Stomach (tissue), 9 donors: ENCODE results near the gene C11orf58. TPM values are rescaled to one million over a fixed set of nuclear protein-coding genes. Genes with fewer than 3 reads are reported as not detected.

Source experiments
- DNase-seq, 2 donors: peaks; one replicate each; pipeline versions ENCODE4 v3.0.0 to v3.0.0-alpha.2; 2013 to 2019
- H3K27ac ChIP-seq, 5 donors: fragments of 200-600 bp in 4 of 5; sonication (generic) in 4 of 5; one replicate each; pipeline ENCODE4 v1.5.1; 2013 to 2019; ENCODE audit warnings: mild to moderate bottlenecking in 1 of 5, moderate library complexity in 1 of 5
- H3K27me3 ChIP-seq, 3 donors: fragments of 200-600 bp; sonication (generic); one replicate each; pipeline ENCODE4 v1.5.1; 2017 to 2019; ENCODE audit warnings: mixed run types in 1 of 3
- H3K36me3 ChIP-seq, 4 donors: fragments of 200-600 bp; sonication (generic); 1 replicate in 3 of 4; 2 replicates in 1 of 4; pipeline ENCODE4 v1.5.1; 2016 to 2019
- H3K4me1 ChIP-seq, 4 donors: fragments of 200-600 bp; sonication (generic); one replicate each; pipeline ENCODE4 v1.5.1; 2016 to 2019
- H3K4me3 ChIP-seq, 4 donors: fragments of 200-600 bp; sonication (generic) in 3 of 4; one replicate each; pipeline ENCODE4 v1.5.1; 2016 to 2019; ENCODE audit warnings: mild to moderate bottlenecking in 1 of 4
- H3K9me3 ChIP-seq, 4 donors: fragments of 200-600 bp; sonication (generic); one replicate each; pipeline ENCODE4 v1.5.1; 2016 to 2019
- CTCF ChIP-seq, 7 experiments: fragments of 450-650 bp in 4 of 7; fragments of 200-600 bp in 3 of 7; sonication (generic) in 3 of 7; IDR thresholded peaks; one replicate each; pipeline ENCODE4 v1.5.1; 2016 to 2019; ENCODE audit warnings: antibody characterized with exemption in 7 of 7, control low read depth in 2 of 7, mild to moderate bottlenecking in 1 of 7
- EP300 ChIP-seq: sonication (generic); formaldehyde crosslinking; IDR thresholded peaks from one replicate; pipeline ENCODE4 v1.6.1; 2017; ENCODE audit warnings: antibody characterized with exemption
- POLR2A ChIP-seq, 4 donors: fragments of 450-650 bp; IDR thresholded peaks; one replicate each; pipeline ENCODE4 v1.6.1; 2016; ENCODE audit warnings: antibody characterized with exemption in 4 of 4, control low read depth in 2 of 4, mild to moderate bottlenecking in 1 of 4, moderate library complexity in 1 of 4
- POLR2AphosphoS5 ChIP-seq, 3 donors: sonication (generic); formaldehyde crosslinking; IDR thresholded peaks; one replicate each; pipeline ENCODE4 v1.6.1; 2016; ENCODE audit warnings: antibody characterized with exemption in 3 of 3
- WGBS, 5 donors: extraction: QIAGEN DNeasy Blood & Tissue Kit in 3 of 5; methylation state at CpG; one replicate each; pipeline versions ENCODE4 v1.1.5 to v1.1.7; 2013 to 2018; 5-methylcytosine and 5-hydroxymethylcytosine counted together
- intact Hi-C: fragments of 100-400 bp; cut with DNase I; formaldehyde crosslinking; loops from one replicate; pipeline ENCODE4 v1.15.1; 2023; ENCODE audit warnings: low total_unique reads
- polyA plus RNA-seq, 3 donors: library from polyadenylated mRNA; stranded (reverse); fragments of 200-250 nt; gene quantifications; one replicate each; pipeline ENCODE4 v1.2.3, GENCODE V29; 2013
- total RNA-seq, 5 donors: library from RNA; depleted of rRNA; stranded (reverse); fragments of >200 nt; gene quantifications; one replicate each; pipeline versions ENCODE4 v1.1.0 to v1.2.3, GENCODE V29; 2014 to 2016
- donor health status: healthy with polysubstance abuse.
- donor health status: Bipolar disorder and iron deficiency.
- donor health status: healthy.

C11orf58 gene
- total and polyA plus RNA-seq, 8 donors = 86.2 to 336 (median 132) TPM

DNA sequence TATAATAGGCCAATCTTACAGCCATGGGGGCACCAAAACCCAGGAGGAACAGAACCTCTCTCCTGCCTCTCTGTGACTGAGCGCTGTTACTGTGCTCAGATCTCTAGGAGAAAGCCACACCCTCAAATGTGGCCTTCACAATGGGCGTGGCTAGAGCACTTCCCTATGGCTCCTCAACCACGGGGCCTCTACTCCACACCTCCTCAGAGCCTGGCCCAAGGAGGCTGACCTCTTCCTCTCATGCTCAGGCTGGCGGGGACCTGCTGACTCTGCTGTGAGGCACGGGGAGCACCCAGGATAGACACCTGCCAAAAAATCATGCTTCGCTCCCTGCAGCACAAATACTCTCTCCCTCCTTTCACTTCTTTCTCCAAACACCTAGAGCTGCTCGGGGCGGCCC lies 41.0 kb downstream of the C11orf58 start:
- peak; percentile 32 to 62 for DNase-seq
- intact Hi-C loops = no loop called here
- Histone ChIP-seq H3K27ac (no peak overlapping the region), H3K4me1 (peaks cover 5 to 9% (median 7%) of the 10 kb centered on the region in 4 donors), H3K9me3 (no peaks in the 10 kb centered on the region), H3K27me3 (no peaks in the 10 kb centered on the region), H3K36me3 (peaks cover 3 to 60% (median 25%) of the 10 kb centered on the region in 4 donors), H3K4me3 (no peak overlapping the region)
- TF ChIP-seq EP300 (no peak), CTCF (IDR thresholded peaks at IDR 0.05) (no peak), POLR2AphosphoS5 (IDR thresholded peaks at IDR 0.05) (no peak), POLR2A (IDR thresholded peaks at IDR 0.05) (no peak)
- 72 to 80% (median 75%) methylated on average over 8 of the region's 8 CpGs for WGBS, 5 donors

DNA sequence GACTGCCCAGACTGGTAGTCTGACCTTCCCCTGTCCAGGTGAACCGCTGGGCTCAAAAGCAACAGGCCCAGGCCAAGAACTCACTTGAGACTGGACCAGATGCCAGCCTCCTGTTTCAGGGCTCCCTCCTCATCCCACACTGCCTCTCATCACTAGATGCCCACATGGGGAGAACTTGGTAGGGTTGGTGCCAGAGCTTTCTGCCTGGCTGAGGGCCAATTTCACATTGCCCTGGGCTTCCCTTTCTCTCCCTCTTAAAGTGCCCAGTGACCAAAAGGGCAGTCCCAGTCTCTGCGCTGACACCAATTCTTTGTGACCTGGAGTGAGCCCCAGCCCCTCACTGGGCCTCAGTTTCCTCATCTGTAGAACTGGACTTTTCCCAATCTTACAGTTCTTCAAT lies 41.7 kb downstream of the C11orf58 start:
- H3K27ac ChIP-seq = no peak overlapping the region
- H3K4me1 ChIP-seq = peaks cover 5 to 12% (median 7%) of the 10 kb centered on the region in 4 donors
- no peak for TF ChIP-seq EP300
- TF ChIP-seq CTCF (IDR thresholded peaks at IDR 0.05) = no peak
- TF ChIP-seq POLR2AphosphoS5 (IDR thresholded peaks at IDR 0.05) = no peak
- no peak for TF ChIP-seq POLR2A (IDR thresholded peaks at IDR 0.05)

DNA sequence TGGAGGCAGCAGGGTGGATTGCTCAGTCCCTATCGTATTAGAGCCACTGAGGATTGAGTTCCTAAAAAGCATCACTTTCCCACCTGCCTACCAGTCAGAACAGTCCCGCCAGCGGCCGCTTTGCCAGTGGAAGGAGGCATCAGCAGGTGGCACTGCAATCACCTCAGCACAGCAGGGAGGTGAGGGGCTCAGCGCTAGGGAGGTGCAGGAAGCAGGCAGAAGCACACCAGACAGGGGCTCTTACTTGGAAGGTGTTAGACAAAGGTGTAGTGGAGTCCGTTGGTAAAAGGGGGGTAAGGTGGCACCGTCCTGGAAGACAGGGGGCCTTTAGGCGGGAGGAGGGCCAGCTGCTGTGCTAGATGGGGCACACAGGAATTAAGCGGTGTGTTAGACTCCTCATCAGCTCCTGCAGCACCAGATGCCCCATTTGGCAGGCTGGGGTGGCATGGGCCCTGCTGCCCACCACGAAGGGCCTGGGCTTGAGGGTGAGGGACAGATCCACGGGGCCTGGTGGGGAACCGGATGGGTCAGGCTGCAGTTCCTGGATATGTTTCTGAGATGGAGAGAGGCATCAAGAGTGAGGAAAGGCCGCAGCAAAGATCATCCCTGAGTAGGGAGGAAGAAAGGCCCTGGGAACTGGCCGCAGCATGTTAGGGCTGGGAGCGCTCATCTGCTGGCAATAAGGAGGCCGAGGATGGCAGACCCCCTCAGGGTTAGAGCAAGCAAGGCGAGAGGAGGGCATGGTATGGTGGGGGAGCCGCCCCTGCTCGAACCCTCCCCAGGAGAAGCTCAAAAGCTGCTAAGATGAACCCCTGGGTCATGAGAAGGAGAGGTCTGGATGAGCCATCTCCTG lies 42.5 kb downstream of the C11orf58 start:
- Histone ChIP-seq H3K27ac (no peak overlapping the region), H3K9me3 (no peaks in the 10 kb centered on the region), H3K36me3 (peaks cover 3 to 53% (median 23%) of the 10 kb centered on the region in 4 donors), H3K4me3 (no peak overlapping the region), H3K27me3 (no peaks in the 10 kb centered on the region), H3K4me1 (peaks cover 7 to 19% (median 11%) of the 10 kb centered on the region in 4 donors)
- intact Hi-C loops = no loop called here
- WGBS, 5 donors = 89 to 90% (median 89%) methylated on average over 18 to 19 of the region's 19 CpGs
- TF ChIP-seq POLR2AphosphoS5 (IDR thresholded peaks at IDR 0.05) = no peak
- no peak for TF ChIP-seq CTCF (IDR thresholded peaks at IDR 0.05)
- no peak for TF ChIP-seq EP300
- TF ChIP-seq POLR2A (IDR thresholded peaks at IDR 0.05) = no peak
- peak in 1 of 2 donors; percentile 17 for DNase-seq

More for the DNA sequence above, 41.7 kb downstream of the C11orf58 start:
- H3K9me3 ChIP-seq = no peaks in the 10 kb centered on the region
- H3K36me3 ChIP-seq = peaks cover 3 to 60% (median 25%) of the 10 kb centered on the region in 4 donors
- DNase-seq = no peak
- no peaks in the 10 kb centered on the region for H3K27me3 ChIP-seq
- H3K4me3 ChIP-seq = no peak overlapping the region
- intact Hi-C loops = no loop called here
- 92 to 100% (median 97%) methylated on average over 2 of the region's 2 CpGs for WGBS, 5 donors

- TF ChIP-seq POLR2AphosphoS5 (IDR thresholded peaks at IDR 0.05) = no peak
- TF ChIP-seq EP300 = no peak
- no peak for TF ChIP-seq CTCF (IDR thresholded peaks at IDR 0.05)
- TF ChIP-seq POLR2A (IDR thresholded peaks at IDR 0.05) = no peak
- WGBS, 5 donors = 48 to 78% (median 54%) methylated on average over 7 to 11 of the region's 11 CpGs
- H3K27ac ChIP-seq = no peak overlapping the region
- H3K9me3 ChIP-seq = no peaks in the 10 kb centered on the region
- peaks cover 3 to 43% (median 19%) of the 10 kb centered on the region in 4 donors for H3K36me3 ChIP-seq
- intact Hi-C loops = no loop called here
- H3K4me3 ChIP-seq = no peak overlapping the region
- no peaks in the 10 kb centered on the region for H3K27me3 ChIP-seq
- peak; percentile 59 to 67 for DNase-seq
- H3K4me1 ChIP-seq = peaks cover 11 to 32% (median 20%) of the 10 kb centered on the region in 4 donors
These were observed 43.8 kb downstream of the C11orf58 start for GRCh38 chr11:16781936-16782919.
